HCT116 (cell line): ENCODE results near the gene CXCL10. TPM values are rescaled to one million over a fixed set of nuclear protein-coding genes. Genes with fewer than 3 reads are reported as not detected.

ENCODE experiments used
- ATAC-seq: fragments of 200-7000 bp; cut with Tn5 transposase; 2 replicates; pipeline ENCODE4 v1.9.1; 2020; ENCODE audit warnings: mild to moderate bottlenecking, moderate library complexity
- BruUV-seq: library from RNA; stranded (reverse); fragments of 400-500 nt; replicated peaks from 2 replicates; lab custom pipeline; 2021; lab: Mats Ljungman, UMichigan
- CTCF ChIA-PET: fragments of 300-600 bp; sonication (Branson Sonifier 250); formaldehyde crosslinking; loops from one replicate; lab custom pipeline; 2021; ENCODE audit warnings: antibody characterized with exemption; lab: Charles Lee
- POLR2A ChIA-PET: fragments of 300-600, 350-600 bp; sonication (Branson Sonifier 250); formaldehyde crosslinking; loops from one replicate; lab custom pipeline; 2021; ENCODE audit warnings: antibody characterized with exemption; lab: Charles Lee
- RAD21 ChIA-PET, 2 experiments: fragments of 300-600 bp; sonication (Branson Sonifier 250); formaldehyde crosslinking; loops; one replicate each; lab custom pipeline; 2023; ENCODE audit warnings: low total read pairs in 2 of 2; ENCODE audit not compliant: uncharacterized antibody in 2 of 2, unreplicated experiment in 2 of 2, low non-redundant PET in 1 of 2; lab: Charles Lee
- DNase-seq: peaks from one replicate; pipeline ENCODE4 v3.0.0-alpha.2; 2010; ENCODE audit warnings: low read depth, low spot score
- H2AFZ ChIP-seq: fragments of 200-600 bp; shearing (Covaris generic), sonication (generic); 2 replicates; pipeline ENCODE4 v1.6.1; 2017; ENCODE audit warnings: low read depth, mixed run types, mixed read lengths, antibody characterized with exemption, low read length; ENCODE audit not compliant: poor library complexity, severe bottlenecking
- H3K27ac ChIP-seq: 2 replicates; pipeline ENCODE4 v1.5.1; 2012; ENCODE audit warnings: low read depth, low read length
- H3K27me3 ChIP-seq: fragments of 200-600 bp; sonication (generic); 2 replicates; pipeline ENCODE4 v1.6.1; 2016; ENCODE audit warnings: mixed run types, low read length, mixed read lengths; ENCODE audit not compliant: insufficient read depth
- H3K36me3 ChIP-seq, 2 experiments: fragments of 200-500 bp in 1 of 2; fragments of 200-600 bp in 1 of 2; sonication (Bioruptor generic) in 1 of 2; sonication (generic) in 1 of 2; 2 replicates each; pipeline versions ENCODE4 v1.5.1 to v1.6.1; 2014 to 2016; ENCODE audit warnings: low read length in 2 of 2, inconsistent platforms in 1 of 2, mixed read lengths in 1 of 2, mixed run types in 1 of 2; ENCODE audit not compliant: insufficient read depth in 2 of 2, control insufficient read depth in 1 of 2
- H3K4me1 ChIP-seq, 2 experiments: fragments of 200-600 bp in 1 of 2; sonication (generic) in 1 of 2; 2 replicates each; pipeline versions ENCODE4 v1.5.1 to v1.6.1; 2012 to 2017; ENCODE audit warnings: low read length in 2 of 2, inconsistent platforms in 1 of 2, mild to moderate bottlenecking in 1 of 2, mixed read lengths in 1 of 2, mixed run types in 1 of 2, moderate library complexity in 1 of 2; ENCODE audit not compliant: insufficient read depth in 2 of 2, control insufficient read depth in 1 of 2
- H3K4me2 ChIP-seq: fragments of 200-600 bp; sonication (generic); 2 replicates; pipeline ENCODE4 v1.6.1; 2017; ENCODE audit warnings: mixed run types, low read length, mixed read lengths
- H3K4me3 ChIP-seq, 2 experiments: fragments of 200-600 bp in 1 of 2; sonication (generic) in 1 of 2; replicated peaks in 1 of 2; 2 replicates each; pipeline ENCODE4 v1.5.1; 2011 to 2016; ENCODE audit warnings: low read length in 2 of 2, control low read depth in 1 of 2, low read depth in 1 of 2, mild to moderate bottlenecking in 1 of 2, mixed read lengths in 1 of 2, mixed run types in 1 of 2
- H3K79me2 ChIP-seq: fragments of 200-600 bp; sonication (generic); 2 replicates; pipeline ENCODE4 v1.6.1; 2017; ENCODE audit warnings: mild to moderate bottlenecking, mixed run types, low read length, moderate library complexity, mixed read lengths; ENCODE audit not compliant: insufficient read depth
- H3K9ac ChIP-seq: fragments of 200-600 bp; sonication (generic); 2 replicates; pipeline ENCODE4 v1.6.1; 2016; ENCODE audit warnings: low read length, mixed read lengths
- H3K9me2 ChIP-seq: fragments of 200-600 bp; sonication (generic), shearing (Covaris generic); 2 replicates; pipeline ENCODE4 v1.6.1; 2017; ENCODE audit warnings: mixed run types, mild to moderate bottlenecking, moderate library complexity; ENCODE audit not compliant: insufficient read depth
- H3K9me3 ChIP-seq, 2 experiments: fragments of 200-500 bp in 1 of 2; fragments of 200-600 bp in 1 of 2; sonication (Bioruptor generic) in 1 of 2; sonication (generic) in 1 of 2; 2 replicates each; pipeline ENCODE4 v1.6.1; 2014 to 2017; ENCODE audit warnings: low read length in 2 of 2, mixed read lengths in 2 of 2, inconsistent platforms in 1 of 2, low read depth in 1 of 2, mild to moderate bottlenecking in 1 of 2, mixed run types in 1 of 2, moderate library complexity in 1 of 2; ENCODE audit not compliant: control insufficient read depth in 1 of 2, insufficient read depth in 1 of 2
- H4K20me1 ChIP-seq: fragments of 200-600 bp; sonication (generic), shearing (Covaris generic); 2 replicates; pipeline ENCODE4 v1.6.1; 2017; ENCODE audit warnings: mixed run types, mild to moderate bottlenecking, moderate library complexity; ENCODE audit not compliant: insufficient read depth
- CBX3 ChIP-seq: IDR thresholded peaks from 2 replicates; pipeline ENCODE4 v1.6.1; 2012; ENCODE audit warnings: low read depth
- CEBPB ChIP-seq: IDR thresholded peaks from 2 replicates; pipeline ENCODE4 v1.6.1; 2012; ENCODE audit warnings: low read depth
- EGR1 ChIP-seq: IDR thresholded peaks from 2 replicates; pipeline ENCODE4 v1.6.1; 2012; ENCODE audit warnings: low read depth
- ELF1 ChIP-seq: IDR thresholded peaks from 2 replicates; pipeline ENCODE4 v1.6.1; 2012; ENCODE audit warnings: low read depth, borderline replicate concordance
- EZH2 ChIP-seq: fragments of 200-600 bp; sonication (generic); IDR thresholded peaks from 2 replicates; pipeline ENCODE4 v1.6.1; 2017; ENCODE audit warnings: antibody characterized with exemption, mixed run types
- EZH2phosphoT487 ChIP-seq: fragments of 200-600 bp; IDR thresholded peaks from 2 replicates; pipeline ENCODE4 v1.6.1; 2018; ENCODE audit warnings: antibody characterized with exemption, borderline replicate concordance
- SRF ChIP-seq: IDR thresholded peaks from 2 replicates; pipeline ENCODE4 v1.6.1; 2012; ENCODE audit warnings: low read depth
- TCF7L2 ChIP-seq: IDR thresholded peaks from 2 replicates; pipeline ENCODE4 v1.7.0; 2011; ENCODE audit warnings: borderline replicate concordance, inconsistent platforms; ENCODE audit not compliant: insufficient read depth, insufficient read length; ENCODE audit errors: extremely low read depth
- YY1 ChIP-seq: IDR thresholded peaks from 2 replicates; pipeline ENCODE4 v1.6.1; 2011; ENCODE audit warnings: low read length, low read depth, moderate library complexity, mild to moderate bottlenecking; ENCODE audit not compliant: insufficient replicate concordance; ENCODE audit errors: extremely low read depth
- ZFX ChIP-seq: fragments of 450-650 bp; IDR thresholded peaks from 2 replicates; pipeline ENCODE4 v1.6.1; 2017
- ZNF274 ChIP-seq: fragments of 200-500 bp; sonication (Bioruptor generic); IDR thresholded peaks from 2 replicates; pipeline ENCODE4 v1.6.1; 2014; ENCODE audit warnings: mild to moderate bottlenecking, low read depth, low read length, inconsistent platforms
- intact Hi-C: fragments of 100-400 bp; cut with micrococcal nuclease; formaldehyde crosslinking; loops from 2 replicates; pipeline ENCODE4 v1.10.0; 2022
- total RNA-seq: library from RNA; stranded (reverse); gene quantifications from one replicate; pipeline ENCODE4 v1.2.1, GENCODE V29; 2021; ENCODE audit not compliant: unreplicated experiment
- TF ChIP-seq, protein P1 (sequence below): IDR thresholded peaks from 2 replicates; pipeline ENCODE4 v1.6.1; 2012
- TF ChIP-seq, protein P2 (sequence below): IDR thresholded peaks from 2 replicates; pipeline ENCODE4 v1.6.1; 2011; ENCODE audit warnings: mild to moderate bottlenecking, low read length, moderate library complexity; ENCODE audit not compliant: insufficient replicate concordance; ENCODE audit errors: extremely low read depth
- TF ChIP-seq, protein P3 (sequence below), 3 experiments: fragments of 200-600 bp in 1 of 3; sonication (generic) in 1 of 3; IDR thresholded peaks in 2 of 3; conservative IDR thresholded peaks in 1 of 3; 2 replicates each; pipeline ENCODE4 v1.5.1; 2012 to 2017; ENCODE audit warnings: low read depth in 2 of 3, low read length in 2 of 3, antibody characterized with exemption in 1 of 3, borderline replicate concordance in 1 of 3, control low read depth in 1 of 3, mild to moderate bottlenecking in 1 of 3, mixed read lengths in 1 of 3, mixed run types in 1 of 3, moderate library complexity in 1 of 3; ENCODE audit not compliant: insufficient read depth in 1 of 3

The CXCL10 gene
- total RNA-seq, 1 experiment from 2014 or later = not detected

DNA sequence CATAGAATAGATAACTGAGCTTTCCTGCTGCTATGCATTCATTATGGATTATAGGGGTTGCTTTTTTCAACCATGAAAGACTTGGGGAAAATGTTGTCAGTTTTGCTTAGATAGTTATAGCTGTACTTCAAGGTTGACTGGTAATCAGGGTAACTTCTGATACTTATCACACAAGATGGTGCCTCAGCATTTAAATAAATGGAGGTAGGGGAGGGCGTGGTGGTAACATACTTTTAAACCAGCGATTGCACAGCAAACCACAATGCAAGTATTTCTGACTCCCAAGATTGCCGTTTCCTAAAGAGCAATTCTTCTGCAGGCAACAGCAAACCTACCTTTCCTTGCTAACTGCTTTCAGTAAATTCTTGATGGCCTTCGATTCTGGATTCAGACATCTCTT is 1.3 kb downstream of the CXCL10 start:
- POLR2A ChIA-PET = no interaction called here
- Histone ChIP-seq H3K9me2 (no peaks in the 10 kb centered on the region), H3K4me2 (no peak overlapping the region), H3K4me1 (no peaks in the 10 kb centered on the region), H3K79me2 (no peaks in the 10 kb centered on the region), H3K36me3 (no peaks in the 10 kb centered on the region), H2AFZ (no peak overlapping the region), H3K9me3 (no peaks in the 10 kb centered on the region), H3K9ac (no peak overlapping the region), H3K27me3 (no peaks in the 10 kb centered on the region), H4K20me1 (no peaks in the 10 kb centered on the region), H3K27ac (no peak overlapping the region), H3K4me3 (no peak overlapping the region)
- intact Hi-C loops = no loop called here
- ATAC-seq (no peak), DNase-seq (no peak)
- RAD21 ChIA-PET = no interaction called here
- TF ChIP-seq, protein P1, sequence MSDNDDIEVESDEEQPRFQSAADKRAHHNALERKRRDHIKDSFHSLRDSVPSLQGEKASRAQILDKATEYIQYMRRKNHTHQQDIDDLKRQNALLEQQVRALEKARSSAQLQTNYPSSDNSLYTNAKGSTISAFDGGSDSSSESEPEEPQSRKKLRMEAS = no peak
- TF ChIP-seq EZH2phosphoT487 = no peak
- no peak for TF ChIP-seq ZNF274
- TF ChIP-seq CEBPB = no peak
- TF ChIP-seq ELF1 = no peak
- no peak for TF ChIP-seq EGR1
- no peak for TF ChIP-seq TCF7L2
- no peak for TF ChIP-seq ZFX
- TF ChIP-seq CBX3 = no peak
- TF ChIP-seq EZH2 = no peak
- BruUV-seq = no TSS peak
- CTCF ChIA-PET = no interaction called here

DNA sequence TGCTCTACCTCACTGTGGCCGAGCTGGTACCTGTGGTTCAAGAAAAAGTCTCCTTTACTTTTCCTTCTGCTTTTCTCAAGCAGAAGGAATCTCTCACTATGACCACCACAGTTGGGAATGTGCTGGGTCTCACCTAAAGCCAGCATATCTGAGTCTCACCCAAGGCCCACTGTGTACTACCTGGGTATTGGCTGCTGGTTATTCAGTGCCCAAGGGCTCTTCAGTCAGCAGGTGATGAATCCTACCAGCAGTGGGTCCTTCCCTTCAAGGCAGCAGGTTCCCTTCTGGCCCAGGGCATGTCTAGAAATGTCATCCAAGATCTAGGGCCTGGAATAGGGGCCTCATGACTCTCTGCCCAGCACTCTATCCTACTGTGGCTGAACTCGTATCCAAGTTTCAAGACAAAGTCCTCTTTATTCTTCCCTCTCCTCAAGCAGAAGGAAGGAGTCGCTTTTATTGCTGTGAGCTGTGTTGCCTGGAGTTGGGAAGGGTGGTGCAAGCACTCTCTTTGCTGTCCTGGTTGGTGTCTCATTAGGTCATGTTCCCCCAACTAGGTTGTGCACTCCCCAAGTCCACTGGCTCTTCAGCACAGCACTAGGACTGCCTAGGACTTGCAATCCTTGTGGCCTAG is 6.1 kb downstream of the CXCL10 start:
- no TSS peak for BruUV-seq
- H3K36me3 ChIP-seq = no peaks in the 10 kb centered on the region
- DNase-seq (no peak), ATAC-seq (no peak)
- no peak overlapping the region for H3K4me2 ChIP-seq
- no peak overlapping the region for H3K4me3 ChIP-seq
- H3K79me2 ChIP-seq = no peaks in the 10 kb centered on the region
- intact Hi-C loops = no loop called here
- no peak overlapping the region for H3K27ac ChIP-seq
- no peak overlapping the region for H3K9ac ChIP-seq
- POLR2A ChIA-PET = no interaction called here
- H4K20me1 ChIP-seq = no peaks in the 10 kb centered on the region
- peaks cover 0 to 3% of the 10 kb centered on the region in 2 experiments; a peak in 1 of 4 replicates for H3K4me1 ChIP-seq
- RAD21 ChIA-PET = no interaction called here
- no peak overlapping the region for H2AFZ ChIP-seq
- no peaks in the 10 kb centered on the region for H3K9me2 ChIP-seq
- CTCF ChIA-PET = no interaction called here
- H3K9me3 ChIP-seq = no peaks in the 10 kb centered on the region
- no peaks in the 10 kb centered on the region for H3K27me3 ChIP-seq
- no peak for TF ChIP-seq ZFX
- TF ChIP-seq, protein P2, sequence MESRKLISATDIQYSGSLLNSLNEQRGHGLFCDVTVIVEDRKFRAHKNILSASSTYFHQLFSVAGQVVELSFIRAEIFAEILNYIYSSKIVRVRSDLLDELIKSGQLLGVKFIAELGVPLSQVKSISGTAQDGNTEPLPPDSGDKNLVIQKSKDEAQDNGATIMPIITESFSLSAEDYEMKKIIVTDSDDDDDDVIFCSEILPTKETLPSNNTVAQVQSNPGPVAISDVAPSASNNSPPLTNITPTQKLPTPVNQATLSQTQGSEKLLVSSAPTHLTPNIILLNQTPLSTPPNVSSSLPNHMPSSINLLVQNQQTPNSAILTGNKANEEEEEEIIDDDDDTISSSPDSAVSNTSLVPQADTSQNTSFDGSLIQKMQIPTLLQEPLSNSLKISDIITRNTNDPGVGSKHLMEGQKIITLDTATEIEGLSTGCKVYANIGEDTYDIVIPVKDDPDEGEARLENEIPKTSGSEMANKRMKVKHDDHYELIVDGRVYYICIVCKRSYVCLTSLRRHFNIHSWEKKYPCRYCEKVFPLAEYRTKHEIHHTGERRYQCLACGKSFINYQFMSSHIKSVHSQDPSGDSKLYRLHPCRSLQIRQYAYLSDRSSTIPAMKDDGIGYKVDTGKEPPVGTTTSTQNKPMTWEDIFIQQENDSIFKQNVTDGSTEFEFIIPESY = no peak
- no peak for TF ChIP-seq SRF
- TF ChIP-seq, protein P3, sequence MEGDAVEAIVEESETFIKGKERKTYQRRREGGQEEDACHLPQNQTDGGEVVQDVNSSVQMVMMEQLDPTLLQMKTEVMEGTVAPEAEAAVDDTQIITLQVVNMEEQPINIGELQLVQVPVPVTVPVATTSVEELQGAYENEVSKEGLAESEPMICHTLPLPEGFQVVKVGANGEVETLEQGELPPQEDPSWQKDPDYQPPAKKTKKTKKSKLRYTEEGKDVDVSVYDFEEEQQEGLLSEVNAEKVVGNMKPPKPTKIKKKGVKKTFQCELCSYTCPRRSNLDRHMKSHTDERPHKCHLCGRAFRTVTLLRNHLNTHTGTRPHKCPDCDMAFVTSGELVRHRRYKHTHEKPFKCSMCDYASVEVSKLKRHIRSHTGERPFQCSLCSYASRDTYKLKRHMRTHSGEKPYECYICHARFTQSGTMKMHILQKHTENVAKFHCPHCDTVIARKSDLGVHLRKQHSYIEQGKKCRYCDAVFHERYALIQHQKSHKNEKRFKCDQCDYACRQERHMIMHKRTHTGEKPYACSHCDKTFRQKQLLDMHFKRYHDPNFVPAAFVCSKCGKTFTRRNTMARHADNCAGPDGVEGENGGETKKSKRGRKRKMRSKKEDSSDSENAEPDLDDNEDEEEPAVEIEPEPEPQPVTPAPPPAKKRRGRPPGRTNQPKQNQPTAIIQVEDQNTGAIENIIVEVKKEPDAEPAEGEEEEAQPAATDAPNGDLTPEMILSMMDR (IDR thresholded peaks at IDR 0.05 in 2 of 3, conservative IDR thresholded peaks at IDR 0.05 in 1 of 3; ENCODE audit: borderline replicate concordance in 1 of 3, insufficient read depth in 1 of 3, low read depth in 2 of 3, low read length in 2 of 3) = no peak
- TF ChIP-seq CEBPB = no peak
- no peak for TF ChIP-seq CBX3
- TF ChIP-seq TCF7L2 = no peak
- no peak for TF ChIP-seq YY1
- TF ChIP-seq EZH2phosphoT487 = no peak
- TF ChIP-seq EGR1 = no peak
